HG03139 (cell line): Measurements from ENCODE around the gene PAWR.
A peak's percentile ranks its signal among the peaks of the same experiment; 100 is the strongest.

Source experiments
- ATAC-seq: cut with Tn5 transposase; IDR thresholded peaks from one replicate; pipeline ENCODE4 v1.9.1; 2021; ENCODE audit not compliant: unreplicated experiment

PAWR gene

GRCh38 chr12:79690638-79691510 lies at the start of gene PAWR:
TSS of gene PAWR (minus strand) at chr12:79690964. CDS start at chr12:79690244, 720 bp downstream.
- ATAC-seq: peak; percentile 56

- ATAC-seq: peak; percentile 89
Observed at GRCh38 chr12:79737875-79738718, 47.3 kb upstream of the PAWR start.

- ATAC-seq: no peak
Observed at GRCh38 chr12:79732638-79733037, 41.9 kb upstream of the PAWR start.

- ATAC-seq: no peak
Observed at GRCh38 chr12:79725987-79726386, 35.2 kb upstream of the PAWR start.

- no peak for ATAC-seq
Observed at GRCh38 chr12:79717006-79717405, 26.2 kb upstream of the PAWR start.

- no peak for ATAC-seq
Observed at GRCh38 chr12:79715308-79715707, 24.5 kb upstream of the PAWR start.

- no peak for ATAC-seq
Observed at GRCh38 chr12:79710707-79711483, 20.1 kb upstream of the PAWR start.

GRCh38 chr12:79707830-79708229 lies 17.1 kb upstream of the PAWR start:
- no peak for ATAC-seq

- ATAC-seq: no peak
Observed at GRCh38 chr12:79706676-79707075, 15.9 kb upstream of the PAWR start.

- no peak for ATAC-seq
Observed at GRCh38 chr12:79706156-79706555, 15.4 kb upstream of the PAWR start.

- no peak for ATAC-seq
Observed at GRCh38 chr12:79698966-79699365, 8.2 kb upstream of the PAWR start.

- no peak for ATAC-seq
Observed at GRCh38 chr12:79696416-79696815, 5.7 kb upstream of the PAWR start.

- ATAC-seq: no peak
Observed at GRCh38 chr12:79692860-79693577, 2.3 kb upstream of the PAWR start.

GRCh38 chr12:79691511-79692248 lies 916 bp upstream of the PAWR start:
- ATAC-seq: no peak

GRCh38 chr12:79690142-79690637 lies 574 bp downstream of the PAWR start:
- ATAC-seq: peak; percentile 24

- ATAC-seq: peak; percentile 14
Observed at GRCh38 chr12:79689477-79690141, 1.2 kb downstream of the PAWR start.

- ATAC-seq: no peak
Observed at GRCh38 chr12:79689061-79689476, 1.7 kb downstream of the PAWR start.

- ATAC-seq: no peak
Observed at GRCh38 chr12:79688376-79689060, 2.2 kb downstream of the PAWR start.
